Epithelial cell of esophagus (primary cell): Measurements from ENCODE around the gene OGFOD2.
"Not testable (repeated sequence)": the region's sequence is repeated elsewhere in the genome, so short reads cannot be mapped to it uniquely, and the experiment has no call there.

Source experiments
- DNase-seq: peaks from one replicate; pipeline ENCODE4 v3.0.0; 2010; ENCODE audit warnings: low read depth
- H3K4me3 ChIP-seq: 2 replicates; pipeline ENCODE4 v1.5.1; 2011; ENCODE audit warnings: mild to moderate bottlenecking, low read length, control low read depth
- TF ChIP-seq, protein P1 (sequence below): IDR thresholded peaks from 2 replicates; pipeline ENCODE4 v1.5.1; 2011; ENCODE audit warnings: low read depth, mild to moderate bottlenecking, low read length, control low read depth, inconsistent platforms; ENCODE audit not compliant: insufficient read depth; ENCODE audit errors: missing control alignments

OGFOD2 gene

DNA sequence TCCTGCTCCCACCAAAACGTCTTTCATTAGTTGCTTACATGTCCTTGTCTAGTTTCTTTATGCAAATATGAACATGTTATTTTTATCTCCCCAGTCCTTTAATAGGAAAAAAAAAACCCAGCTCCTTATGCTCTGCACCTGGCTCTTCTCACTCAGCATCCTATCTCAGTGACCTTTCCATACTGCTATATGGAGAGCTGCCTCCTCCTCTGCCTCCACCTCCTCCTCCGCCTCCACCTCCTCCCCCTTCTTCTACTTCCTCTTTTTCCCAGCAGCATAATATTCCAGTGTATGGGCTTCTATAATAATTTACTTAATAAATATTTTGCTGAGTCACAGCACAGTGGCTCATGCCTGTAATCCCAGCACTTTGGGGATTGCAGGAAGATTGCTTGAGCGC, 40.3 kb upstream of the OGFOD2 start:
- no peak overlapping the region for H3K4me3 ChIP-seq
- no peak for DNase-seq
- TF ChIP-seq, protein P1, sequence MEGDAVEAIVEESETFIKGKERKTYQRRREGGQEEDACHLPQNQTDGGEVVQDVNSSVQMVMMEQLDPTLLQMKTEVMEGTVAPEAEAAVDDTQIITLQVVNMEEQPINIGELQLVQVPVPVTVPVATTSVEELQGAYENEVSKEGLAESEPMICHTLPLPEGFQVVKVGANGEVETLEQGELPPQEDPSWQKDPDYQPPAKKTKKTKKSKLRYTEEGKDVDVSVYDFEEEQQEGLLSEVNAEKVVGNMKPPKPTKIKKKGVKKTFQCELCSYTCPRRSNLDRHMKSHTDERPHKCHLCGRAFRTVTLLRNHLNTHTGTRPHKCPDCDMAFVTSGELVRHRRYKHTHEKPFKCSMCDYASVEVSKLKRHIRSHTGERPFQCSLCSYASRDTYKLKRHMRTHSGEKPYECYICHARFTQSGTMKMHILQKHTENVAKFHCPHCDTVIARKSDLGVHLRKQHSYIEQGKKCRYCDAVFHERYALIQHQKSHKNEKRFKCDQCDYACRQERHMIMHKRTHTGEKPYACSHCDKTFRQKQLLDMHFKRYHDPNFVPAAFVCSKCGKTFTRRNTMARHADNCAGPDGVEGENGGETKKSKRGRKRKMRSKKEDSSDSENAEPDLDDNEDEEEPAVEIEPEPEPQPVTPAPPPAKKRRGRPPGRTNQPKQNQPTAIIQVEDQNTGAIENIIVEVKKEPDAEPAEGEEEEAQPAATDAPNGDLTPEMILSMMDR = no peak

DNA sequence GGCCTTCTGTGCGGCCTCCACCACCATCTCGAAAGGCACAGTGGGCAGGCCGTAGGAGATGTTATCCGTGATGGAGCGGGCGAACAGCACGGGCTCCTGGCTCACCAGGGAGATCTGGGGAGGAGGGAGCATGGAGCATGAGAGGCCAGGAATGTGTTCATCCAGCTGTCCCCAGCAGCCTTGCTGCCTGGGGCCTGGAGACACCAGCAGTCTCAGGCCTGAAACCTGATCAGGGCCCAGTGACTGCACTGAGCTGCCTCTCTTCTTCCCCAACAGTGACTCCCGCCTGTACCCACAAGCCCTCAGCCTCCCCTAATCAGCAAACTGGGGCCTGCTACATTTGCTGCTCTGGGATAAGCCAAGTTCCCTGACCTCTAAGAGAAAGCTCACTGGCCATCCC, 39.7 kb upstream of the OGFOD2 start:
- TF ChIP-seq, protein P1 = no peak
- H3K4me3 ChIP-seq = no peak overlapping the region
- no peak for DNase-seq

DNA sequence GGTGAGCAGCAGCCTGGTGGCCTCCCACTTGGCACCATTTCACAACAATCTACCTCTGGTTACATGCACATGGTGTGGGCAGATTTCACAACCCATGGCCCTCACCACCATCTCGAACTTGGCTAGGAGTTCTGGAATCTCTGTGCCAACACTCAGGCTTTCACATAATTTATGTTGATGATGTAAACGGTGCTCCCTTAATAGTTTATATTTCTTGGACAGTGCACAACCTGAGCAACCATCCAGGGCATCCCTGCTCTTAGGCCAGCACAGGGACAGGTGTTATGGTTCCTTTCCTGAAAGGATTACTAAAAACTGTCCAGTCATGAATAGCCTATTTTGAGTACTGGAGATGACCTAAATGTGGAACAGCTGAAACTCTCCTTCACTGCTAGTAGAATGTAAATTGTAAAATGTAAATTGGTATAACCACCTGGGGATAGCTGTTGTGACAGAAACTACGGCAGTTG, 37.4 kb upstream of the OGFOD2 start:
- TF ChIP-seq, protein P1 = no peak
- H3K4me3 ChIP-seq = no peak overlapping the region
- DNase-seq = no peak

DNA sequence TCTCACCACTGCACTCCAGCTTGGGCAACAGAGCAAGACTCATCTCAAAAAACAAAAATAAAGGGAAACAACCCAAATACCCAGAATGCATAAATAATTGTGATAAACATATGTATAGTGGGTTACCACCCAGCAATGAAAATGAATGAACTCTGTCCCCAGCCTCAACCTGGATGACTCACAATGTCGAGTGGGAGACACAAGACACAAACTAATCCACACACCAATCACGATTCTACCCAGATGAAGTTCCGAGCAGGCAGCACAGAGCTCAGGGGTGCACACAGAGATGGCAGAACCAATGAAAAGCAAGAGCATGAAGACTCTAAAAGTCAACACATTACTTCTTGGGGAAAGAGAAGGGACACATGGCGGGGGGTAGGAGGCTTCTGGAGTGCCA, 35.9 kb upstream of the OGFOD2 start:
- H3K4me3 ChIP-seq = no peak overlapping the region
- TF ChIP-seq, protein P1 = no peak
- no peak for DNase-seq

DNA sequence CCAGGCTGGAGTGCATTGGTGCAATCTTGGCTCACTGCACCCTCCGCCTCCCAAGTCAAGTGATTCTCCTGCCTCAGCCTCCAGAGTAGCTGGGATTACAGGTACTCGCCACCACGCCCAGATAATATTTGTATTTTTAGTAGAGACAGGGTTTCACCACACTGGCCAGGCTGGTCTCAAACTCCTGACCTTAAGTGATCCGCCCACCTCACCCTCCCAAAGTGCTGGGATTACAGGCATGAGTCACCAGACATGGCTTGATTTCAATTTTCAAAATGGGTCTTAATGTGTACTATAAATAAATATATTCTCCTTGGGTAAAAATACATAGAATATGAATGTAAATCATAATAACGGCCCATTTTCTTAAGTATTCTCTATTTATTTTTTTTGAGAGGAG, 33.7 kb upstream of the OGFOD2 start:
- not testable (repeated sequence) for H3K4me3 ChIP-seq, DNase-seq

DNA sequence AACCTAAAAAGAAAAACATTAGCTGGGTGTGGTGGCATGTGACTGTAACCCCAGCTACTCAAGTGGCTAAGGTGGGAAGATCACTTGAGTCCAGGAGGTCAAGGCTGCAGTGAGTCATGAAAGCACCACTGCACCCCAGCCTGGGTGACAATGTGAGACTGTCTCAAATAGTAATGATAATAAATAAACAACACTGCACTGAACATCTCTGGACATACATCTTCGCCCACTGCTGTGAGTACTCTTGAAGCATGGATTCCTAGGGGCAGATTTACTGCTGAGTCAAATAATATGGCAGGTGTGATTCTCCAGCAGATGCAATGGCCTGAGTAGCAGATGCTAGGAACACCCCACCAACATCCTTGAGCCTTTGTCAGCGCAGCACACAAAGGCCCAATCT, 32.4 kb upstream of the OGFOD2 start:
- TF ChIP-seq, protein P1 = no peak
- no peak overlapping the region for H3K4me3 ChIP-seq
- DNase-seq = no peak

DNA sequence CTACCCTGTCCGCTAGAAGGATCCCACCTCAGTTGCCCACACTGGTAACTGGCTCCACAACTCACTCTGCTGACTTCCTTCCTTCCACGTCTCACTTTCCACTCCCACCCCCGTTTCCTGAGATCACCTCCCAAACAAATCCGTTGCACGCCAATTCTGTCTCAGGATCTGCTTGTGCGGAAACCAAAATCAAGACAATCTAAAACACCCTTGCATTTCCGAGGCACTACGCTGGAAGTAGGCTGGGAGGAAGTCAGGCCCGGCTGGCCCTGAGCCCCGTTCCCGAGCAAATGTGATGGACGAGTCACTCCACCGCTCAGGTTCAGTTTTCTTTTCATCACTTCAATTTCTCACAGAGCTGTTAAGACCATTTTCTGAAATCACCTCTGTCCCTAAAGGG, 31.8 kb upstream of the OGFOD2 start:
- DNase-seq = no peak
- TF ChIP-seq, protein P1 = no peak

More for the DNA sequence above, 31.8 kb upstream of the OGFOD2 start:
- no peak overlapping the region for H3K4me3 ChIP-seq
